ENCODE results near the gene EOLA2.
"Not testable (repeated sequence)": the region's sequence is repeated elsewhere in the genome, so short reads cannot be mapped to it uniquely, and the experiment has no call there.

DNA sequence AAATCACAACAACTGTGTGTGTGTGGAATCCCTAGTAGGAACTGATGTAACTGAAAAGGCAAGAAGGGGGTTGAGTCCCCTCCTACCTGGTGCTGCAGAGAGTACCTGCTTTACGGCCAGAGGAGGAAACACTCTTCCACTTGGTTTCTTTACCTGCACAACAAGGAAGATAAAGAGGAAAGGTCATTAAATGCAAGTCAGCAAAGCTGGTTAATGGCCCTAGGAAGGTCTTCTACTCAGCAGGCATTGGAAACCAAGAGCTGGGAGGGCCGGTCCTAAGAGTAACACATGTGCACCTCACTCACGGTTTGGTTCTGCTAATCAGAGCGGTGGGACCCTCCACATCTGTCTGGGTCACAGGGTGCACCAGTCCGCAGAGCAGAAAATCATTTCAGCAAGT lies 963 bp downstream of the EOLA2 start:
- TF ChIP-seq CTCF (IDR thresholded peaks at IDR 0.05; ENCODE audit: control extremely low read depth in 1 of 3, insufficient read depth in 1 of 3, low read depth in 1 of 3, low read length in 3 of 3); NRF1 (IDR thresholded peaks at IDR 0.05; ENCODE audit: low read depth, low read length); POLR2A (IDR thresholded peaks at IDR 0.05; ENCODE audit: control extremely low read depth in 1 of 2, low read depth in 2 of 2, low read length in 2 of 2); JUN (IDR thresholded peaks at IDR 0.05; ENCODE audit: low read depth, low read length); EZH2 (IDR thresholded peaks at IDR 0.05; ENCODE audit: low read depth, low read length, severe bottlenecking); GTF2F1 (IDR thresholded peaks at IDR 0.05; ENCODE audit: borderline replicate concordance, low read depth, low read length); SIRT6 (IDR thresholded peaks at IDR 0.05; ENCODE audit: low read length); ZNF274 (IDR thresholded peaks at IDR 0.05; ENCODE audit: borderline replicate concordance, extremely low read depth, low read length); ATF3 (IDR thresholded peaks at IDR 0.05; ENCODE audit: insufficient read depth, low read depth, low read length); CHD2 (IDR thresholded peaks at IDR 0.05; ENCODE audit: low read length); TBP (IDR thresholded peaks at IDR 0.05; ENCODE audit: low read depth, low read length); TAF1 (IDR thresholded peaks at IDR 0.05; ENCODE audit: low read depth, low read length): not testable (repeated sequence)
- TF ChIP-seq, protein P1, sequence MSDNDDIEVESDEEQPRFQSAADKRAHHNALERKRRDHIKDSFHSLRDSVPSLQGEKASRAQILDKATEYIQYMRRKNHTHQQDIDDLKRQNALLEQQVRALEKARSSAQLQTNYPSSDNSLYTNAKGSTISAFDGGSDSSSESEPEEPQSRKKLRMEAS (IDR thresholded peaks at IDR 0.05) = not testable (repeated sequence)
